GM19023 (cell line): ENCODE measurements around the gene NKAP.
A peak's percentile ranks its signal among the peaks of the same experiment; 100 is the strongest.
"Not testable (repeated sequence)": the region's sequence is repeated elsewhere in the genome, so short reads cannot be mapped to it uniquely, and the experiment has no call there.

Experiments used
- ATAC-seq: cut with Tn5 transposase; IDR thresholded peaks from one replicate; pipeline ENCODE4 v1.9.1; 2021; ENCODE audit warnings: mild to moderate bottlenecking, moderate library complexity; ENCODE audit not compliant: unreplicated experiment

NKAP gene

GRCh38 chrX:119943185-119943988 lies at the start of gene NKAP:
NKAP (minus strand) TSS chrX:119943751; CDS start chrX:119943605, 146 bp downstream.
- peak; percentile 78 for ATAC-seq

DNA sequence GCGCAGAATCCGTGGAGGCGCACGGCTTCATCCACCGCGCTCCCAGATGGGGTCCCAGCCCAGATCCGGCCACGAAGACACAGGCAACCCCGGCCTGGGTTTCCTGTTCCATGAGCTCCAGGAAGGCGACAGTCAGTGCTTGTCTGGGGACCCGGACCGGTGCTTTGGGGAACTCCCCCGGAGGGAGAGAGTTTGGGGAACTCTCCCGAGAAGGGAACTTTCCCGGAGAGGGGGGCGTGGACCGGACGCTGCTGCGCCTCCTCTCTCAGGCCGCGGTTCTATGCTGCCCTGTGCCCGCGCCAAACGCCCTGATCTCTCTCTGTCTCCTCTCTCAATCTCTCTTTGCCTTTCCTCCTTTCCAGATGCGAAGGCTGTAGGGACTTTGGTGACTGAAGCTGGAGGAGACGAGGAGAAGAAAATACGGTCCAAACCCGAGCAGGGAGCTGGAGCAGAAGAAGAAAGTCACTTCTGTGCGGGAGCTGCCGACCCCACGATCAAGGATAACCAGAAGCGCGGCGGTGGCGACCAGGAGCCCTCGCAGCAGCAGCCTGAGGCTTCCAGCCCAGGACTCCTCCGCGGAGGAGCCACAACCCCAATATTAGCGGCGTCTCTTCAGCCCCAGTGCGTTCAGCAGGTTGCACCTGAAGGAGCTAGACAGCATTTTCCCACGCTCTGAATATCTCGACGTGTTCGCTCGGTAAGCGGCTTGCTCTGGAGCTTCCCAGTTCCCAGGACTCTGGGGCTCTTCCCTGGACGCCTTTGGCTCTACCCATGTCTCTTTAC lies 47.6 kb upstream of the NKAP start:
- no peak for ATAC-seq

GRCh38 chrX:119990556-119991004 lies 47.0 kb upstream of the NKAP start:
- ATAC-seq = no peak

DNA sequence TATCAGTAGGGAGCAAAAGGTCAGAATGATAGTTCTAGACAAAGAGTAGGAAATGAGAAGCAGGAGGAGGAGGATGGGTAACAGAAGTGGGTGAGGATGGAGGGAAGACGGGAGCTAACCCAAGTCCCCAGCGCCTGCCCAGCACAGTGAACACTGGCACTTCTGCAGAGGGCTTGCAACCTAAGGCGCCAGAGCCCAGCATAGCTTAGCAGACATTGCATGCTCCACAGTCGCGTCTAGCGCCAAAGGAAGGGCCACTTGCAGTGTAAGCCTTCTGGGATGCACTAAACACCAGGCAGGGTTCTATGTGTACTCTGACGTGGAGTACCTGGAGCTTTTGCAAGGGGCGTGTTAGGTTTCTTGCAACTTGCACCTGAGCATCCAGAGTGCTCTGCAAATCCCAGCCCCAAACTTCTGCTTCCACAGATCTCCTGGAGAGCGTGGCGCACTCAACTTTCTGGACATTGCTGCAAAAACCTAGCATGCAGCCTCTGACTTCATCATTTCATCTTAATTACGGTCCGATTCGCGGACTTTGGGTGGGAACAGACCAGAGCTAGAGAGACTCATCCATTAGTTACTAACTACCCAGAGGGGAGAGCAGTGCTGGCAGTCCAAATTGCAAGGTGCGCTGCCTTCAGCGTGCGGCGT lies 46.5 kb upstream of the NKAP start:
- ATAC-seq = no peak

- ATAC-seq = no peak
Observed at GRCh38 chrX:119986203-119986602, 42.7 kb upstream of the NKAP start.

GRCh38 chrX:119984652-119985051 lies 41.1 kb upstream of the NKAP start:
- no peak for ATAC-seq

GRCh38 chrX:119983494-119983893 lies 39.9 kb upstream of the NKAP start:
- no peak for ATAC-seq

GRCh38 chrX:119982145-119982544 lies 38.6 kb upstream of the NKAP start:
- ATAC-seq = no peak

DNA sequence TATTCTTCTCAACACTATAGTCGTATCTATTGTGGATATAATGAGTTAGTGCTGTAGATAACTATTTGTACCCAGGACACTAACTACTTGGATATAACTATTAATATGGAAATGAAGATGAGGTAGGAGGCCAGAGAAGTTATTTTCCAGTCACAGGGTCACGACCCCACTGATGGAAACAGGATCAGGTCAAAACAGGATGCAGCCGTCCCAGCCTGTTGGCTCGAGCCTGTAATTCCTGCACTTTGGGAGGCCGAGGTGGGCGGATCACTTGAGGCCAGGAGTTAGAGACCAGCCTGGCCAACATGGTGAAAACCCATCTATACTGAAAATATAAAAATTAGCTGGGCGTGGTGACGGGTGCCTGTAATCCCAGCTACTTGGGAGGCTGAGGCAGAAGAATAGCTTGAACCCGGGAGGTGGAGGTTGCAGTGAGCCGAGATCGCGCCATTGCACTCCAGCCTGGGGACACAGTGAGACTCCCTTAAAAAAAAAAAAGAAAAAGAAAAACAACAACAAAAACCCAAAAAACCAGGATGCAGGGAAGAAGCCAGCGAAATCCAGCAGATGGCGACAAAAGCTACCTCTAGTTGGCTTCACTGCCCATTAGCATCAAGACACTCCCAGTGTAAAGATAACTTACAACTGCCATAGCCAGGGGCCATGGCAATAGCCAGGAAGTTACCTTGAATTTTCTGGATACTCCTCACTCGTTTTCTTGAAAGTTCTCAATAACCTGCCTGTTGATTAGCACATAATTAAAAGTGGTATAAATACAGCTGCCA lies 37.9 kb upstream of the NKAP start:
- no peak for ATAC-seq

DNA sequence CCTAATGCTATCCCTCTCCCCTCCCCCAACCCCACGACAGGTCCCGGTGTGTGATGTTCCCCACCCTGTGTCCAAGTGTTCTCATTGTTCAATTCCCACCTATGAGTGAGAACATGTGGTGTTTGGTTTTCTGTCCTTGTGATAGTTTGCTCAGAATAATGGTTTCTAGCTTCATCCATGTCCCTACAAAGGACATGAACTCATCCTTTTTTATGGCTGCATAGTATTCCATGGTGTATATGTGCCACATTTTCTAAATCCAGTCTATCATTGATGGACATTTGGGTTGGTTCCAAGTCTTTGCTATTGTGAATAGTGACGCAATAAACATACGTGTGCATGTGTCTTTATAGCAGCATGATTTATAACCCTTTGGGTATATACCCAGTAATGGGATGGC lies 33.6 kb upstream of the NKAP start:
- ATAC-seq = not testable (repeated sequence)

DNA sequence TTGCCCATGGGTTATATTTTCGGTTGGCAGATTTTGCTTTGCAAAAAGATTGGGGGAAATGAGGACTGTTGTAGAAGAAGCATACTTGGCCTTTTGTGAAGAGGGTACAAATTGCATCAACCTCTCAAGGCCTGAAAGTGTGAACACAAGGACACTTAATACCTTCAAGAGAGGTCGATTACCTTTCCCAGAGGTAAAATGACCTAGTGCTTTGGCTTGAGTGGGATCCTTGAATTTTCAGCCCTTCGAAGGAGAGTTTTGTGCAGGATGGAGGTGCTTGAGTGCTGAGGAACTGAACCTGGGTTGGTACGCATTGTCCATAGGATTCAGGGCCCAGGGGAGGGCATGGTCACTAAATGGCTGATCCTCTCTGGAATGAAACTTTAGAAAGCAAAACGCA lies 27.6 kb upstream of the NKAP start:
- no peak for ATAC-seq

DNA sequence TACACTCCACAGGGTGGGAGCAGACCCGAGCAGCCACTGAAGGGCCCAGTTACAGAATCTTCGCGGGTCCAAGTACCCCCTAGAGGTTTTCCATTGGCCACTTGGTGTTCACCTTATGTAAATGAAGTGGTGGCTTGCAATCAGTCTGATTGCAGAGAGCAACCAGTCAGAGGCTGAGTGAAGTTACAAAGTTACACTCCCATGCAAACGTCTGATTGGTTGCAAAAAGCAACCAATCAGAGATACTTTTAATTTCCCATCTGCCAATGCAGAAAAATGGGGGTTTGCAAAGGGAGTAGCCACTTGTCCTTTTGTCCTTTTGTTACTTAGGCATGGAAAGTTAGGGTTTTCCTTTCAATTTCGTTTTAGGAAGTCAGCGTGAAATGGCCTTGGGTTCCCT lies 27.0 kb upstream of the NKAP start:
- ATAC-seq = no peak

DNA sequence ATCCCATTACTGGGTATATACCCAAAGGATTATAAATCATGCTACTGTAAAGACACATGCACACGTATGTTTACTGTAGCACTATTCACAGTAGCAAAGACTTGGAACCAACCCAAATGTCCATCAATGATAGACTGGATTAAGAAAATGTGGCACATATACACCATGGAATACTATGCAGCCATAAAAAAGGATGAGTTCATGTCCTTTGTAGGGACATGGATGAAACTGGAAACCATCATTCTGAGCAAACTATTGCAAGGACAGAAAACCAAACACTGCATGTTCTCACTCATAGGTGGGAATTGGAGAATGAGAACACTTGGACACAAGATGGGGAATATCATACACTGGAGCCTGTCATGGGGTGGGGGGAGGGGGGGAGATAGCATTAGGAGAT lies 23.3 kb upstream of the NKAP start:
- not testable (repeated sequence) for ATAC-seq

- no peak for ATAC-seq
Observed at GRCh38 chrX:119960625-119961024, 17.1 kb upstream of the NKAP start.

GRCh38 chrX:119955807-119956570 lies 12.4 kb upstream of the NKAP start:
- not testable (repeated sequence) for ATAC-seq

GRCh38 chrX:119954374-119954773 lies 10.8 kb upstream of the NKAP start:
- ATAC-seq = no peak

- ATAC-seq = no peak
Observed at GRCh38 chrX:119948381-119948780, 4.8 kb upstream of the NKAP start.

- ATAC-seq = no peak
Observed at GRCh38 chrX:119945481-119945880, 1.9 kb upstream of the NKAP start.

DNA sequence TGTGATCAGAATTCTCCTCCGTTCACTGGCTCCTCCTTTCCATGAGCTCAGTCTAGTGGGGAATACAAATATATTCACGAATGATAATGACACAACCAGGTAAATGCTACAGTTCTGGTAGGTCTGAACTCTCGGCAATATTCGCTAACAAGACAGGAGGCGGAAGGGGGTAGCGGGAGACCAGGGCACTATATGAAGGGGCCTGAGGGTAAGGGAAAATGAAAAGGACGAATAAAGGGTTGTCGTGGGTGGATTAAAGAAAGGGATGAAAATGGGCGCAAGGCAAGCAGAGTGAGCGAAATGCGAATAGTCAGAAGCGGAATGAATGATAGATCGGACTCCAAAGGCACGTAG lies 743 bp downstream of the NKAP start:
- ATAC-seq = peak; percentile 15

DNA sequence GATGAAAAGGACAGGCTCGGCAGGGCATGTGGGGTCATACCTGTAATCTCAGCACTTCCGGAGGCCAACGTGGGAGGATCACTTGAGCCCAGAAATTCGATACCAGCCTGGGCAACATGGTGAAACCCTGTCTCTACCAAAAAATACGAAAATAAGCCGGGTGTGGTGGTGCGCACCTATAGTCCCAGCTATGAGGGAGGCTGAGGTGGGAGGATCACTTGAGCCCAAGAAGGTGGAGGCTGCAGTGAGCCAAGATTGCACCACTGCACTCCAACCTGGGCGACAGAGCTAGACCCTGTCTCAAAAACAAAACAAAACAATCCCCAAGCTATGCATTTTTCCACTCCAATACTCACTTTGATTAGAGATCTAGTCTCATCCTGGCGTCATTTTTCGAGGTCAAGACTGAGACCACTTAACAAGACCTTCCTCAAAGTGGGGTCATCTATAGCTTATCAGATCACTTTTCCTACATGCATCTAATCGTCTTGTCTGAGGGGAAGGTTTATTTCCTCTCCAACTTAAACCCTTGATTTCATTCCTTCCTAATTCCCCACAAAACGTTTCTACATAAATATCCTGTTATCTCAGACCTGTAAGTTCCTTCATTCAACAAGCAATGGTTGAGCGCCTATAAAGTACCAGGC lies 1.3 kb downstream of the NKAP start:
- no peak for ATAC-seq
